ENCODE results near the gene GPATCH1. TPM values are rescaled to one million over a fixed set of nuclear protein-coding genes. Genes with fewer than 3 reads are reported as not detected.
"Not testable (repeated sequence)": the region's sequence is repeated elsewhere in the genome, so short reads cannot be mapped to it uniquely, and the experiment has no call there.

The GPATCH1 gene, protein sequence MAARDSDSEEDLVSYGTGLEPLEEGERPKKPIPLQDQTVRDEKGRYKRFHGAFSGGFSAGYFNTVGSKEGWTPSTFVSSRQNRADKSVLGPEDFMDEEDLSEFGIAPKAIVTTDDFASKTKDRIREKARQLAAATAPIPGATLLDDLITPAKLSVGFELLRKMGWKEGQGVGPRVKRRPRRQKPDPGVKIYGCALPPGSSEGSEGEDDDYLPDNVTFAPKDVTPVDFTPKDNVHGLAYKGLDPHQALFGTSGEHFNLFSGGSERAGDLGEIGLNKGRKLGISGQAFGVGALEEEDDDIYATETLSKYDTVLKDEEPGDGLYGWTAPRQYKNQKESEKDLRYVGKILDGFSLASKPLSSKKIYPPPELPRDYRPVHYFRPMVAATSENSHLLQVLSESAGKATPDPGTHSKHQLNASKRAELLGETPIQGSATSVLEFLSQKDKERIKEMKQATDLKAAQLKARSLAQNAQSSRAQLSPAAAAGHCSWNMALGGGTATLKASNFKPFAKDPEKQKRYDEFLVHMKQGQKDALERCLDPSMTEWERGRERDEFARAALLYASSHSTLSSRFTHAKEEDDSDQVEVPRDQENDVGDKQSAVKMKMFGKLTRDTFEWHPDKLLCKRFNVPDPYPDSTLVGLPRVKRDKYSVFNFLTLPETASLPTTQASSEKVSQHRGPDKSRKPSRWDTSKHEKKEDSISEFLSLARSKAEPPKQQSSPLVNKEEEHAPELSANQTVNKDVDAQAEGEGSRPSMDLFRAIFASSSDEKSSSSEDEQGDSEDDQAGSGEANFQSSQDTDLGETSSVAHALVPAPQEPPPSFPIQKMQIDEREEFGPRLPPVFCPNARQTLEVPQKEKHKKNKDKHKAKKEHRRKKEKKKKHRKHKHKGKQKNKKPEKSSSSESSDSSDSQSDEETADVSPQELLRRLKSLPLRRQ
- 10 to 100 TPM; 11.3 to 15.6 (median 13.0) TPM for polyA plus RNA-seq (ENCODE audit: insufficient read length in 4 of 4)

DNA sequence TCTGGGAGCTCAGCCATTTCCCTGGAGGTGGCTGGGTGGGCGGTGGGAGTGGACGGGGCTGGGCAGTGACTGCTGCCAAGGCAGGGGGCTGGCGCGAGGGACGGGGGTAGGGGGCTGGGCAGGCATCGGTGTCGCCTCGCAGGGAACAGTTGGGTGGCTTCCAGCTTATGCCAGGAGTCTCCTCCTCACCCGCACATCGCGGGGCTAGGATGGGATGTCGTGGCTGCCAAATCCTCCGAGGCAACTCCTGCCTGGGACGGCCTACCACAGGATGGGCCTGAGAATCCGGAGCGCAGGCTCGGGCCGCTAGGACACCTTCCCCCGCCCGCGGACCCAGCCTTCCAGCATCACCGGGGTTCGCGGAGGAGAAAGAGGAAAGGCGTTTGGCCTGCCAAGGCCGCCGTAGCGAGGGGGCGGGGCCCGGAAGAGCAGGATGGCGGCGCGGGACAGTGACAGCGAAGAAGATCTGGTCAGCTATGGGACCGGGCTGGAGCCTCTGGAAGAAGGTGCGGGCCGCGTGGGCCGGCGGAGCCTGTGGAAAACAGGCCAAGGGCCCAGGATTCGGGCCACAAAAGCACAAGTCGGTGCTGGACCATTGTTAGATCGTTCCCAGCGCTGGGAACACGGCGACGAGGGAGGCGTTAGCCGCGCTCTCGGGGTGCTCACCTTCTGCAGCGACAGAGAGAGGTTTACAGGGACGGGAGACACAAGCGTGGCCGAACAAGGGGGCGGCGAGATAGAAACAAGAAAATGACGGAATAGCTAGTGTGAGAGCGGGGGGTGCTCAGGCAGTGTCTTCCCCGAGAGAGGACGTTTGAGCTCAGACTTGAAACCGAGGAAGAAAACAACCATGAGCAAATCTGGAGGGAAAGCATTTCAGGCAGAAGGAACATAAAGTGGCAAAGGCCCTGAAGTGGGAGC, at the start of gene GPATCH1:
GPATCH1 (plus strand) TSS at position 421 of the 921 bp plus-strand sequence; CDS start at position 434, 13 bp downstream.
- DNase-seq (ENCODE audit: low read depth in 4 of 4, low spot score in 3 of 4), result peak in 2 of 4 donors; percentile 80 to 86

DNA sequence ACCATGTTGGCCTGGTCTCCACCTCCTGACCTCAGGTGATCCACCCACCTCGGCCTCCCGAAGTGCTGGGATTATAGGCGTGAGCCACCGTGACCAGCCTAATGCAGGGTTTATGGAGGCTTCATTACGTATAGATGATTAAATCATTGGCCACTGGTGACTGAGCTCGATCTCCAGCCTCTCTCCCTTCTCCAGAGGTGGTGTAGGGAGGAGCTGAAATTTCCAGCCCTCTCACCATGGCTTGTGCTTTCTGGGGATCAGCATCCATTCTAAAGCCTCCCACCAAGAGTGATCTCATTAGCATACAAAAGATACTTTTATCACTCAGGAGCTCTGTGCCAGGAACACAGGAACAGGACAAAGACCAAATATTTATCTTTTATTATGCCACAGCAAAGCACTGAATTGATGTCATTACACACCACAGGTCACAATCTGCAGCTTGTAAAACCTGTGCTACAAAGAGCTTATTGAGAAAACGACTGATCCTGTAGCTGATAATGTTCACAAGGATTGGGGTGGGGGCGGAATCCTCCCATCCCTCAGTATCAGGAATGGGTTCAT, 48.7 kb upstream of the GPATCH1 start:
- DNase-seq (ENCODE audit: low read depth in 4 of 4, low spot score in 3 of 4), result no peak

DNA sequence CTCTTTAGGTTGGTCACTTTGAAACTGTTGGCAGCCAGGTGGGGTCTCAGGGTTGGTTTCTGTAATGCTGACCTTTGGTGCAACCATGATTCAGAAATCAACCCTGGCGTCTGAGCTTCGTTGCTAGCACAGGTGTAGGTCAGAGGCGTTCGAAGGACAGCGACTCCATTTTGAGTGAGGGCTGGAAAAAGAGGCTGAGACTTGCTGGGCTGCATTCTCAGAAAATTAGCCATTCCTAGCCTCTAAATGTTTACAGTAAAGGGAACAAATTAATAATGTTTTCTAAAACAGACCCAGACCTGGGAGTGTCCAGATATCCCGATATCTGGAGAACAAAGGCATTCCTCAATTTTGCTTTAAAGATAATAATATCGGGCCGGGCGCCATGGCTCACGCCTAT, 45.5 kb upstream of the GPATCH1 start:
- DNase-seq (ENCODE audit: low read depth in 4 of 4, low spot score in 3 of 4), result no peak

DNA sequence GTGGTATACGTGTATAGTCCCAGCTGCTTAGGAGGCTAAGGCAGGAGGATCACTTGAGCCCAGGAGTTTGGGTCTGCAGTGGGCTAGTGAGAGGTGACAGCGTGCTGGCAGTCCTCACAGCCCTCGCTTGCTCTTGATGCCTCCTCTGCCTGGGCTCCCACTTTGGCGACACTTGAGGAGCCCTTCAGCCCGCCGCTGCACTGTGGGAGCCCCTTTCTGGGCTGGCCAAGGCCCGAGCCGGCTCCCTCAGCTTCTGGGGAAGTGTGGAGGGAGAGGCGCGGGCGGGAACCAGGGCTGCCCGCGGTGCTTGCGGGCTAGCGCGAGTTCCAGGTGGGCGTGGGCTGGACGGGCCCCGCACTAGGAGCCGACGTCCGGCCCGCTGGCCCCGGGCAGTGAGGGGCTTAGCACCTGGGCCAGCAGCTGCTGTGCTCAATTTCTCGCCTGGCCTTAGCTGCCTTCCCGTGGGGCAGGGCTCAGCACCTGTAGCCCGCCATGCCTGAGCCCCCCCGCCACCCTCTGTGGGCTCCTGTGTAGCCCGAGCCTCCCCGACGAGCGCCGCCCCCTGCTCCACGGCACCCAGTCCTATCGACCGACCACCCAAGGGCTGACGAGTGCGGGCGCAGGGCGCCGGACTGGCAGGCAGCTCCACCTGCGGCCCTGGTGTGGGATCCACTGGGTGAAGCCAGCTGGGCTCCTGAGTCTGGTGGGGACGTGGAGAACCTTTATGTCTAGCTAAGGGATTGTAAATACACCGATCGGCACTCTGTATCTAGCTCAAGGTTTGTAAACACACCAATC, 44.4 kb upstream of the GPATCH1 start:
- not testable (repeated sequence) for DNase-seq (ENCODE audit: low read depth in 4 of 4, low spot score in 3 of 4)

DNA sequence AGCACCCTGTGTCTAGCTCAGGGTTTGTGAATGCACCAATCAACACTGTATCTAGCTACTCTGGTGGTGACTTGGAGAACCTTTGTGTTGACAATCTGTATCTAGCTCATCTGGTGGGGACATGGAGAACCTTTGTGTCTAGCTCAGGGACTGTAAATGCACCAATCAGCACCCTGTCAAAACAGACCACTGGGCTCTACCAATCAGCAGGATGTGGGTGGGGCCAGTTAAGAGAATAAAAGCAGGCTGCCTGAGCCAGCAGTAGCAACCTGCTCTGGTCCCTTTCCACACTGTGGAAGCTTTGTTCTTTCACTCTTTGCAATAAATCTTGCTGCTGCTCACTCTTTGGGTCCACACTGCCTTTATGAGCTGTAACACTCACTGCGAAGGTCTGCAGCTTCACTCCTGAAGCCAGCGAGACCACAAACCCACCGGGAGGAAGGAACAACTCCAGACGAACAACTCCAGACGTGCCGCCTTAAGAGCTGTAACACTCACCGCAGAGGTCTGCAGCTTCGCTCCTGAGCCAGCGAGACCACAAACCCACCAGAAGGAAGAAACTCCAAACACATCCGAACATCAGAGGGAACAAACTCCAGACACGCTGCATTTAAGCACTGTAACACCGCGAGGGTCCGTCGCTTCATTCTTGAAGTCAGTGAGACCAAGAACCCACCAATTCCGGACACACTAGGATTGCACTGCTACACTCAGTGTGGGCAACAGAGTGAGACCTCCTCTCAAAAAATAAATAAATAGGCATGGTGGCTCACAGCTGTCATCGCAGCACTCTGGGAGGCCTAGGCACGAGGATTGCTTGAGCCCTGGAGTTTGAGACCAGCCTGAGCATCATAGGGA, 43.6 kb upstream of the GPATCH1 start:
- not testable (repeated sequence) for DNase-seq (ENCODE audit: low read depth in 4 of 4, low spot score in 3 of 4)

DNA sequence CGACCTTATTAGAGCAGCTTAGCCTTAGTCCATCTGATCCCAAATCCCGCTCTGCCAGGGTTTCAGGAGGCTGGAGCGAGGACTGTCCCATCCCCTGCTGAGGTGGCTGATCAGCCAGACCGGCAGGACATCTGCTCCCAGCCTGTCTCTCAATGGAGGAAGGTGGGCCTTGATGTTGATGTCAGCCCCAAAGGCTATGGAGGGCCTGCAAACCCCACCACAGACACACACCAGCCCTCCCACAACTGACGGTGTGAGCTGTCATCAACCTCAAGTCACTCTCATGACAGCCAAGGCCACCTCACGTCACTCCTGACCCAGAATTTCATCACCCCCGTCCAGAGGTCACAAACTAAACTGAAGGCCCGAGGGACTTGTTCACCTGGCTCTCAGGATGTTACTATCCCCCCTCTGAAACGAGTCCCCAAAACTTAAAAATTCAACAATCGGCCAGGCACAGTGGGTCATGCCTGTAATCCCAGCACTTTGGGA, 41.8 kb upstream of the GPATCH1 start:
- no peak for DNase-seq (ENCODE audit: low read depth in 4 of 4, low spot score in 3 of 4)

DNA sequence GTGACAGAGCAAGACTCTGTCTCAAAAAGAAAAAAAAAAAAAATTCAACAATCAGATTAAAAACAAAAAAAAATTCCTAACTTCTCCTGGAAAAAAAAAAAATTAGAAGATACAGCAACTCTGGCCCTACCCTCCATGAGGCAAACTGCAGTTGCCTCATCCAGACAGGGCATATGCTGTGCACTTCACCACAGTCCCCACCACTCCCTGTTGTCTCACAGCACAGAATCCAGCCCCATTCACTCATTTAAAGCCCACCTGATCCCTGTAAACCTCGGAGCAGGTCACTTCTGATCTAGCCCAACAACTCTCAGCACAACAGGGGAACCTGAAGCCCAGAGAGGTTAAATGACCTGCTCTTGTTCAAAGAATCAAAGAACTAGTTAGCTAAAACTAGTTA, 41.2 kb upstream of the GPATCH1 start:
- no peak for DNase-seq (ENCODE audit: low read depth in 4 of 4, low spot score in 3 of 4)

DNA sequence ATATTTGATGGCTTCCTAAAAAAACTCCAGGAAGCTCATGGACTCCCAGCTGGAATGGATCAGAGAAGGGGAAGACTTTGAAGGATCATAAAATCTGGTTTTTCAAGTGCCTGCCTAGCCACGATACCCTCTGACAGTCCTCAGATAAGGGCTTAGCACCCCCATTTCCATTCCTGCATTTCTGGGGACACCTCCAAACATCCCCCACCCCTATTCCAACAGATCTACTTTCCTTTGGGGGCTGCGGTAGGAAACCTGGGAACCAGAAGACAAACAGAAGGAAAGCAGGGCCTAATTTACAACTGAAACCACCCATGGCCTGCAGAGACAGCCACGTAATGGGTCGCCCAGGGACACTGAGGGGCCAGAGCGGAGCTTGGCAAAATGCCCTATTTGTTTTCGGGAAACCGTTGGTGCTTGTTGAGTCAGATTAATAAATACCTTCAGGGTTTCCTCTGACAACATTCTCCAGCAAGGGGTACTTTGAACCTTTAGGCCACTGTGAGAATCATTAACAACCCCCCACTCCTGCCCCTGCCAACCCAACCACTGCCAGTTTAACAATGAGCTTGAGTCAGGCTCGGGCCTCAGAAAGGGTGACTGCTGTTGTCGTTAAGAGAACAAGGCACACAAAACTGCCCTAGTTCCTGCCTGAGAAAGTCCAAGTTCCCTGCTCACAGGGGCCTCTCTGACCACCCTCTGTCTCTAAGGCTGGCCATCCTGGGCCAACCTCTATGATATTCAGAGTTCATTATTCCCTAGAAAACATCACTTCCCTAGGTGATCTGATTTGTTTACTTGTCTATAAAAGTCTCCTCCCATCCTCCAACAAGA, 39.8 kb upstream of the GPATCH1 start:
- peak in 3 of 4 donors; percentile 74 to 80 (median 78) for DNase-seq (ENCODE audit: low read depth in 4 of 4, low spot score in 3 of 4)

DNA sequence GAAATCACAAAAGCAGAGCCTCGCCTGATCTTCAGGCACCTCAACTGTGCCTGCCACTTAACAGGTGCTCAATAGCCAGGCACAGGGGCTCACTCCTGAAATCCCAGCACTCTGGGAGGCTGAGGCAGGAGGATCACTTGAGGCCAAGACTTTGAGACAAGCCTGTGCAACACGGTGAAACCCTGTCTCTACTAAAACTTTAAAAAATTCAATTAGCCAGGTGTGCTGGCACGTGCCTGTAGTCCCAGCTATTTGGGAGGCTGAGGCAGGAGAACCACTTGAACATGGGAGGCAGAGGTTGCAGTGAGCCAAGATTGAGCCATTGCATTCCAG, 39.2 kb upstream of the GPATCH1 start:
- not testable (repeated sequence) for DNase-seq (ENCODE audit: low read depth in 4 of 4, low spot score in 3 of 4)

DNA sequence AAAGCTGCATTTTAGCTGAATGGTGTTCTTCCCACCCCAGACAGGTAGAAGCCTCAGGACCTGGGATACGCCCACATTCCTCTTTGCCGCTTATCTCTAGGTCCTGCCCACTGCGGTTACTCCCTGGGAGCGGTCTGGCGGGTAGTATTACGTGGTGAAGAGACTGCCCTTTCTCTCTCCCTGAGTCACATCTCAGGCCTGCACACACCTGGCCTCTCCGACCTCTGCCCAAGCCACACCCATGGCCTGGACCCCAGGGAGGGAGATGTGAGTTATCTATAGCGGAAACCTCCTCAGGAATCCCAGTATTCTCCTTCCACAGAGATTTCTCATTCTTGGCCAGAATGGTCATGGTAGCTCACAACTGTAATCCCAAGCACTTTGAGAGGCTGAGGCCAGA, 33.6 kb upstream of the GPATCH1 start:
- no peak for DNase-seq (ENCODE audit: low read depth in 4 of 4, low spot score in 3 of 4)

DNA sequence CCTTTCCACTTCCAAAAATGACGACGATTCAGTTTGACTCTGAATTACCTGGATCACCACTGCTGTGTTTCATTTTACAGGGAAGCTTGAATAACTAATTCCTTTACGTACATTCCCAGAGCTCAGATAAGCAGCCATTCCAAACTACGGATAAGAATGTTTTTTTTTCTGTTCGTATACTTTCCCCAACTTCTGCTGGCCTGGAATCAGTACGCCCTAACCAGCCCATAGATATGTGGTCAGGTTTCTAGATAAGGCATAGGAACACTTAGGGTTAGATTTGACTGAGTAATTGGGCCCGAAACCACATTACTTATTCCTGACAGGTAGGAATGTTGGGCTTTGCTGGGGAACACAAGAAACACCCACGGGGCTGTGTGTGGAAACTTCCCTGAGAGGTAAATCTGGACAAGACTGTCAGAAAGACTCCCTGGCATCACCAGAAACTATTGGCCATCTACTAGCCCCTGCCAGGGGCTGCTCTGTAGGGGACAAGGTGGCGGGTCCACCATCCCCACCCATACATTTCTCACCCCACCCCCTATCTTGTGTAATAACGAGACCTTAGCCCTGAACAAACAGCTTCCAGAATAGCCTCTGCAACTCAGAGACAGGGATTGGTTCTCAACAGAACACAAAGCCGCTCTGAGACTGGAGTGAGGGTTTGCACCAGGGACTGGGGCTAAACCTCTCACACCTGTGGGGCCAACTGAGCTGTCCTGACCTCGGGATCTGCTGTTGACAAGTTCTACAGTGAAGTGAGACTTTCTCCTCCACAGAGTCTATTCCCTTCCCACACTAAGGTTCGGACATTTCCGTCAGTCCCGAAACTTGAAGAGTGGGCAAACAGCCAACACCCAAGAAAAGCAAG, 31.9 kb upstream of the GPATCH1 start:
- DNase-seq (ENCODE audit: low read depth in 4 of 4, low spot score in 3 of 4), result no peak

DNA sequence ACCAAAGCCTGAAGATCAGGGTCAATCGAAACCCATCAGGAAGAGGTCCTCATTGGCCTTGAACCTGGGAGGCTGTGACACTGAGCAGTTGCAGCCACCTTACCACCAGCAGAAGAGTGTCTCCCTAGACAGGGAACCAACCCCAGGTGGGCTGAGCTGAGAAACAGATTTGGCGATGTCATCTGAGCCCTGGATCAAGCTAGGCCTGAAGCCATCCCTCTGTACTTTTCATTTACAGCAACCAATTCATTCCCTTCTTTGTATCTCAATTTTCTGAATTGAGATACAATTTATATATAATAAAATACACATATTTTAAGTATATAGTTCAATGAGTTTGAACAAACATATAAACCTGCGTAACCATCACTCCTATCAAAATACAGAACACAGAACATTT, 30.9 kb upstream of the GPATCH1 start:
- no peak for DNase-seq (ENCODE audit: low read depth in 4 of 4, low spot score in 3 of 4)

DNA sequence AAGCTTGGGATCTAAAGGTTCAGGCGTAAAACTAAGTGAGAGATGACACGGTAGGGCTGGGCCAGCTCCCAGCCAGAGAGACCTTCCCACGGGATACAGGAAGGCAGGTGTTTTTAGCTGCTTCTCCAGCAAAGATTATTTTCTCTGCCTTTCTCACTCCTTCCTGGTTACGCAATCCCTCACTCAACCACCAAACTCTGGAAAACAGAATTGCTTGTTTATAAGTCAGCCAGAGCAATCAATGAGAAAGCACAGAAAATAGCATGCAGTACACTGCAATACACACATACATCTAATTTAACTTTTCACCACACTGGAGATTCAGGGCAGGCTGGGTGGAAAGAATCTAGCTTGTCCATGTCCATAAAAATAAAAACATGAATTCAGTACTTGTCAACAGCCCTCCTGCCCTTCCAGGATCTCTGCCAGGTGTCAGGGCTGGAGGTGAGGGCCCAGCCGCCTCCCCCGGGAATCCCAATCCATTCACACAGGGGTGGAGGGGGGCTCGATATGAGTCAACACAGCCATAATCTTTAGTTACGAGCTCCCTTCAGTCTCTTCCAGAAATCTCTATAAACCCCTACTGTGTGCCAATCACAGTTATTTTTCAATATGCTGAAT, 28.5 kb upstream of the GPATCH1 start:
- DNase-seq (ENCODE audit: low read depth in 4 of 4, low spot score in 3 of 4), result no peak

DNA sequence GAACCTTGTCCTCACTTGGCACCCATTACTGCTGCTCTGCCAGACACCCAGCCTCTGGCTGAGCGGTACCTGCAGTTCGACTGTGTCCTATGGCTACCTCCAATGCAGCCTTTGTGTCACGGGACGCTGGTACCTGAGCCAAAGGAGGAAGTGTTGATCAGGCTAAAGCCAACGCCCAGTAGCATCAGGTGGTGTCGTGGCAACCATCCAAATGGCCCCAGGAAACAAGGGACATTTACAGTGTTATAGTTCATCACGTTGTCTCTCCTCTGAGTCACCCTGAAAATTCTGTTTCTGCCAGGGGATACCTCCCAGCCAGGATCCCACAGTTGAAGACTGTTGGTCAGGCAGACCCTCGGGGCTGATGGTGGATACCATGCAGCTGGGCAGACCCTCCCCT, 26.4 kb upstream of the GPATCH1 start:
- no peak for DNase-seq (ENCODE audit: low read depth in 4 of 4, low spot score in 3 of 4)

DNA sequence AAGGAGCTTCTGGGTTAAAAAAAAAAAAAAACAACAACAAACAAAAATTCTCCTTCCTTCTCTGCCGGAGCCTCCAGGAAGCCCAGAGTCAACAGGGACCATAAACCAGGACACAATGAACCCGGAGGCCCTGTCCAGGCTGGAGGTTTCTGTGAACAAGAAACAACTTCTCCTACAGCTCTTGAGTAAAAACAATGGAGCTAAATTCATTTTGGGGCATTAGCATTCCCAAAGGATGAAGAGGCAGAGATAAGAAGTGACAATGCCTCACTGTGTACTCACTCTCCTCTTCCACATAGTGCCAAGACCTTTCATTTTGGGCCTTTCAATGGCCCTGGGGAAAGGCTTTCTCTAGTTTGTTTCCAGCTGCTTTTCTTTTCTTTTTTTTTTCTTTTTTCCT, 25.3 kb upstream of the GPATCH1 start:
- no peak for DNase-seq (ENCODE audit: low read depth in 4 of 4, low spot score in 3 of 4)

DNA sequence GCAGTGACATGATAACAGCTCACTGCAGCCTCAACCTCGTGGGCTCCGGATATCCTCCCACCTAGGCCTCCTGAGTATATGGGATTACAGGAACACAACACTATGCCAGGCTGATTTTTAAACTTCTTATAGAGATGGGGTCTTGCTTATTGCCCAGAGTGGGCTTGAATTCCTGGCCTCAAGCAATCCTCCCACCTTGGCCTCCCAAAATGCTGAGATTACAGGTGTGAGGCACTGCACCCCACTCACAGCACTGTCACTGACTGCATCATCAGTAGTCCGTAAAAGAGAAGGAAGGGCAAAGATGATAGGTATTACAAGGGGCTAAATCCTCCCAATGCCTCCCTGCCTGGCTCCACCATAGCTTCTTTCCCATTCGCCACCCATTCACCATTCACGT, 20.4 kb upstream of the GPATCH1 start:
- no peak for DNase-seq (ENCODE audit: low read depth in 4 of 4, low spot score in 3 of 4)
